ENCODE data around the gene PDZD2.

The PDZD2 gene

DNA sequence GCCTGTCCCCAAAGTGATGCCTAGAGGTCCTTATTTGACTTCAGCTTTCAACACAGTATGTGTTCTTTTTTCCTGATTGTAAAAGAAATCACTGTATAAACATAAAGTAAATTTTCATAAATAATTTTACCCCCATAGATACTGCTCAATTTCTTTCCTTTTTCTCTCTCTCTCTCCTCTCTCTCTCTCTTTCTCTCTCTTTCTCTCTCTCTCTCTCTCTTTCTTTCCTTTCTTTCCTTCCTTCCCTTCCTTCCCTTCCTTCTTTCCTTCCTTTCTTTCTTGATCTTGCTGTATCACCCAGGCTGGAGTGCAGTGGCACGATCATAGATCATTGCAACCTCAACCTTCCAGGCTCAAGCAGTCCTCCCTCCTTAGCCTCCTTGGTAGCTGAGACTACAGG is 64.8 kb downstream of the PDZD2 start:
- TF ChIP-seq ZFX (IDR thresholded peaks at IDR 0.05; ENCODE audit: borderline replicate concordance) = no peak
- TF ChIP-seq, protein P1, sequence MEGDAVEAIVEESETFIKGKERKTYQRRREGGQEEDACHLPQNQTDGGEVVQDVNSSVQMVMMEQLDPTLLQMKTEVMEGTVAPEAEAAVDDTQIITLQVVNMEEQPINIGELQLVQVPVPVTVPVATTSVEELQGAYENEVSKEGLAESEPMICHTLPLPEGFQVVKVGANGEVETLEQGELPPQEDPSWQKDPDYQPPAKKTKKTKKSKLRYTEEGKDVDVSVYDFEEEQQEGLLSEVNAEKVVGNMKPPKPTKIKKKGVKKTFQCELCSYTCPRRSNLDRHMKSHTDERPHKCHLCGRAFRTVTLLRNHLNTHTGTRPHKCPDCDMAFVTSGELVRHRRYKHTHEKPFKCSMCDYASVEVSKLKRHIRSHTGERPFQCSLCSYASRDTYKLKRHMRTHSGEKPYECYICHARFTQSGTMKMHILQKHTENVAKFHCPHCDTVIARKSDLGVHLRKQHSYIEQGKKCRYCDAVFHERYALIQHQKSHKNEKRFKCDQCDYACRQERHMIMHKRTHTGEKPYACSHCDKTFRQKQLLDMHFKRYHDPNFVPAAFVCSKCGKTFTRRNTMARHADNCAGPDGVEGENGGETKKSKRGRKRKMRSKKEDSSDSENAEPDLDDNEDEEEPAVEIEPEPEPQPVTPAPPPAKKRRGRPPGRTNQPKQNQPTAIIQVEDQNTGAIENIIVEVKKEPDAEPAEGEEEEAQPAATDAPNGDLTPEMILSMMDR (IDR thresholded peaks at IDR 0.05) = no peak
- no peak overlapping the region for H3K27ac ChIP-seq

DNA sequence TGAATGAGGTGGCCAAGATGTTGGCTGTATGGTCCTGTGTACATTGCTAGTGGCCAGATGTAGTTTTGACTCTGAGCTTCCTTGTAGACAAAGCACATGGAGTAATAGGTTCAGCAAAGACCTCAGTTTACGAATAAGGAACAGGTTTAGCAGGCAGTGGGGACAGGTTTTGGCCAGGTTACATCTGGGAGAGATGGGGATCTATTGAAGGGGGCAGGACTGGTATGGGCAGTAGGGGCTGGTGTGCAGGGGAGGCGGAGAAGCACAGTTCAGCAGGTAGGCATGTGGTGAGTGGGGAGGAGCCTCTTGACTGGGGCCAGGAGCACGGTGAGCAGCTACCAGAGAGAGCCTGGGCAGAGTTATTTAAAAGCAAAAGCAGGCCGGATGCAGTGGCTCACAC is 67.3 kb downstream of the PDZD2 start:
- H3K27ac ChIP-seq = no peak overlapping the region
- TF ChIP-seq, protein P1 (IDR thresholded peaks at IDR 0.05) = no peak
- TF ChIP-seq ZFX (IDR thresholded peaks at IDR 0.05; ENCODE audit: borderline replicate concordance) = no peak

DNA sequence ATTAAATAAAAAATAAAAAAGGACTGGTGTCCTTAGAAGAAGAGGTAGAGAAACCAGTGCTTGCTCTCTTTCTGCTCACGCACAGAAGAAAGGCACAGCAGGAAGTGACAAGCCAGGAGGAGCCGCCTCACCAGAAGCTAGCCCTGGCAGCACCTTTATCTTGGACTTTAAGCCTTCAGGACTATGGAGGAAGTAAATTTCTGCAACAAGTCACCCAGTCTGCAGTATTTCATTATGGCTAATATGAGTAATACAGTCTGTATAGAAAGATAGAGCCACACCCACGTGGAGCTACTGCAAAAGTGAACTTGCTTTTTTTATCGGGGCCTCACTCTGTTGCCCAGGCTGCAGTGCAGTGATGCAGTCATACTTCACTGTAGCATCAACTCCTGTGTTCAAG is 68.4 kb downstream of the PDZD2 start:
- TF ChIP-seq ZFX (IDR thresholded peaks at IDR 0.05; ENCODE audit: borderline replicate concordance) = no peak
- TF ChIP-seq, protein P1 (IDR thresholded peaks at IDR 0.05) = no peak
- H3K27ac ChIP-seq = no peak overlapping the region

DNA sequence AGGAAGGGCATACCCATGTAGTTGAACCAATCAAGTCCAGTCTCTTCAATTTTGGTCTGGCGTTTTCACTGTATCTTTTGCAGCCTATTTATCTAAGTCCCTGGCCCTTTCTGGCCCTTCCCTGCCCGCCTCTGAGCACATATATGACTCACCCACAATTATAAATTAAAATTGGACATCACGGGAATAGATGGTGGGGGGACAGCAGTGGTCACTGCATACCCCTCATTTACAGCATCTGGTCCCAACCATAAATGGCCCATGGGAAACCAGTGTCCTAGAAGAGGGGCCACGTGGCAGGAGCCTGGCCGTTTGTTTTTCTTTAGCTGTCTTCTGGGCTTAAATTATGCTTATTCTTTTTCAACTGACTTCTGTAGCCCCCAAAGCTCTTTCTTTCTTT is 69.2 kb downstream of the PDZD2 start:
- TF ChIP-seq, protein P1 (IDR thresholded peaks at IDR 0.05) = no peak
- no peak for TF ChIP-seq ZFX (IDR thresholded peaks at IDR 0.05; ENCODE audit: borderline replicate concordance)
- no peak overlapping the region for H3K27ac ChIP-seq

DNA sequence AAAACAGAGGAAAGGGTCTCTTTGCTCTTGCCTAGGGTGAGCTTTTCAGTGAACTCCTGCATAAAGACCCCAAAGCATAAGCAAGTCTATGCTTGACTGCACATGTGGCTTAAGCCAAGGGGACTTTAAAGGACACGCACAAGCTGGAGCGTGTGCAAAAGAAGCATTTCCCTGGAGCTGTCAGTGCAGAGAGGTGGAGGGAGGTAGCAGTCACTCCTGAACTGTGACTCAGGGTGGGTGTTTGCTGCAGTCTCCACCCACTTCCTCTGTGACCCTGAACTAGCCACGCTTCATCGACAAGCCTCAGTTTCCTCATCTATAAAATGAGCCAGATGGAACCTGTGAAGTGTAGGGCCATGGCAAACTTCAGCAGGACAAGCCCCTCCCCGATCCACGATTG is 72.4 kb downstream of the PDZD2 start:
- TF ChIP-seq ZFX (IDR thresholded peaks at IDR 0.05; ENCODE audit: borderline replicate concordance) = no peak
- TF ChIP-seq, protein P1 (IDR thresholded peaks at IDR 0.05) = no peak
- H3K27ac ChIP-seq = no peak overlapping the region

DNA sequence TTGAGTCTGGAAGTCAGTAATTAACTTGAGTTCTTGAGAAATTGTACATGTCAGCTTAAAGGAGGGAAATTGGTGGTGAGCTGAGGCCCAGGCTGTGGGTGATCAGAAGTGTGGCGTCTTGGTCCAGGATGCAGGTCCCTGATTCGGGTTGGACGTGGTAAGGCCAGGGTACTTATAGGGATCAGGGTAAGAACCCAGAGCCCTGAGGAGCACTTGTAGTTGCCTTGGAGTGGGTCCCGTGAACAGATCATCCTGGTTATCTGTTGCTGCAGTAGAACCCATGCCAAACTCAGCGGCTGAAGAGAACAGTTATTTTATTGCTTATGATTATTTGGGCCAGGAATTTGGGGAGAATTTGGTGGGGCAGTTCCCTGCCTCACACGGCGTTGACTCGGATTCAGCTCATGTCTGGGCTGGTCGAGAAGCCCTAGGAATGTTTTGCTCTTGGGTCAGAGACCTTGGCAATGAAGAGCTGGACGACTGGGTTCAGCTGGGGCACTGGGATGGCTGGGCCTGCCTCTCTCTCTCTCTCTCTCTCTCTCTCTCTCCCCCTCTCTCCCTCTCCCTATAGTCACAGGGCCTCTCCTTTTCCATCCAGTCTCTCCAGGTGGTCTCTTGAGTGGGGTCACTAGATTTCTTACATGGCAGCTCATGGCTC is 73.1 kb downstream of the PDZD2 start:
- H3K27ac ChIP-seq = no peak overlapping the region
- no peak for TF ChIP-seq ZFX (IDR thresholded peaks at IDR 0.05; ENCODE audit: borderline replicate concordance)
- TF ChIP-seq, protein P1 (IDR thresholded peaks at IDR 0.05) = no peak

DNA sequence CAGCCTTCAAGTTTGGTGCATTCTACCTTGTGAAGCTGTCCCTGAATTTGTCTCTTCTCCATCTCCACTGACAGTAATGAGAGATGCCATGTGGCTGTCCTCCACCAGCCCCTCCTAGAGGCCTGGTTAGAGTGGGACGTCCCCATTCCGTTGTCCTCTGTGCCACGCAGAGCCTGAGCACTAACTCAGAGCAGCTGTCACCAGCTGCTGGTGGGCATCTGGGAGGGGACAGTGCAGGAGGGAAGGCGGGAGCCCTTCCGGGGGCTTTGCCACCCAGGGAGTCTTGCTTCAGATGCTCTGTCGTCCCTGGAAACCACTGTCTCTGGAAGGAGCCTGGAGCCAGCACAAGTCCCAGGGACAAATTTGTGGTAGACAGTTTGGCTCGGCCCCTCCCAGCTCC is 78.6 kb downstream of the PDZD2 start:
- H3K27ac ChIP-seq = no peak overlapping the region
- no peak for TF ChIP-seq ZFX (IDR thresholded peaks at IDR 0.05; ENCODE audit: borderline replicate concordance)
- TF ChIP-seq, protein P1 (IDR thresholded peaks at IDR 0.05) = no peak

Measured in 22Rv1 (cell line).